HCT116 (cell line): Measurements from ENCODE around the gene DUSP6.

Experiments used
- RAD21 ChIP-seq: IDR thresholded peaks from 2 replicates; pipeline ENCODE4 v1.6.1; 2012; ENCODE audit warnings: low read depth, mild to moderate bottlenecking
- ZFX ChIP-seq: fragments of 450-650 bp; IDR thresholded peaks from 2 replicates; pipeline ENCODE4 v1.6.1; 2017
- ZNF274 ChIP-seq: fragments of 200-500 bp; sonication (Bioruptor generic); IDR thresholded peaks from 2 replicates; pipeline ENCODE4 v1.6.1; 2014; ENCODE audit warnings: mild to moderate bottlenecking, low read depth, low read length, inconsistent platforms
- TF ChIP-seq, protein P1 (sequence below): IDR thresholded peaks from 2 replicates; pipeline ENCODE4 v1.6.1; 2012; ENCODE audit warnings: low read depth
- TF ChIP-seq, protein P2 (sequence below), 3 experiments: fragments of 200-600 bp in 1 of 3; sonication (generic) in 1 of 3; IDR thresholded peaks in 2 of 3; conservative IDR thresholded peaks in 1 of 3; 2 replicates each; pipeline ENCODE4 v1.5.1; 2012 to 2017; ENCODE audit warnings: low read depth in 2 of 3, low read length in 2 of 3, antibody characterized with exemption in 1 of 3, borderline replicate concordance in 1 of 3, control low read depth in 1 of 3, mild to moderate bottlenecking in 1 of 3, mixed read lengths in 1 of 3, mixed run types in 1 of 3, moderate library complexity in 1 of 3; ENCODE audit not compliant: insufficient read depth in 1 of 3
- TF ChIP-seq, protein P3 (sequence below): IDR thresholded peaks from 2 replicates; pipeline ENCODE4 v1.6.1; 2012

DNA sequence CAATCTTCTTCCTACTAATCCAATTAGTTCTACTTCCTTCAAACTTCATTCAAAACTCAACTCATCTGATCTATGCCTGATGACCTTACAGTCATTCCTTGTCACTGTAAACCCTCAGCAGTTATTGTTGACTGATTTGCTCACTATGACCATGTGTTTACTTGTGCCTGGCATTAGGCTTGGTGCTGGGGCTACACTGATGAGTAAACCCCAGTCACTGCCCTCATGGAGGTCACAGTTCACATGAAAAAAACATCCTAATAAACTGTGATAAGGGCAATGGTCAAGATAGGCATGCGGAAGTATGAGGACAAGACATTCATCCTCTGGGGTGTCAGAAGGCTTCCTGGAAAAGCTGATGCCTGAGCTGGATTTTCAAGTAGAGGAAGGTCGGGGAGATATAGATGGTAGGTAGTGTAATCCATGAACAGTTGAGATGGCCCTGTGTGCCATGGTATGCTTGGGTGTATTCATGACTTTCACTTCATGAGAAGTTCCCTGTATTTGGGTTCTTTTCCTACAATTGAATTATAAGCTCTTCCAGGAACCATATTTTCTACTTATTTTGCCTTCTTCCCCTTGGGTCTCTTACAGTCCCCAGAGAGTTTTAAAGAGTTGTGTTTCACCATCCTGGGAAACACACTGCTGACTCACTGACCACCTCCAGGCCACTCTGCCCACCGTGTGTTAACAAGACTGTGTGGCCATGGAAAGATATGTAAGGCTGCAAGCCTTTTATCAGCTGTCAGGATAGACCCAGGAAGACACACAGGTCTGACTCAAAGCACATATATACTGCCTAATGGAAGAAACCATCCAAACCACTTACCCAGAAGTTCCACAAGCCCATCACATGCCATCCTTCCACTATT lies 38.7 kb upstream of the DUSP6 start:
- TF ChIP-seq, protein P1, sequence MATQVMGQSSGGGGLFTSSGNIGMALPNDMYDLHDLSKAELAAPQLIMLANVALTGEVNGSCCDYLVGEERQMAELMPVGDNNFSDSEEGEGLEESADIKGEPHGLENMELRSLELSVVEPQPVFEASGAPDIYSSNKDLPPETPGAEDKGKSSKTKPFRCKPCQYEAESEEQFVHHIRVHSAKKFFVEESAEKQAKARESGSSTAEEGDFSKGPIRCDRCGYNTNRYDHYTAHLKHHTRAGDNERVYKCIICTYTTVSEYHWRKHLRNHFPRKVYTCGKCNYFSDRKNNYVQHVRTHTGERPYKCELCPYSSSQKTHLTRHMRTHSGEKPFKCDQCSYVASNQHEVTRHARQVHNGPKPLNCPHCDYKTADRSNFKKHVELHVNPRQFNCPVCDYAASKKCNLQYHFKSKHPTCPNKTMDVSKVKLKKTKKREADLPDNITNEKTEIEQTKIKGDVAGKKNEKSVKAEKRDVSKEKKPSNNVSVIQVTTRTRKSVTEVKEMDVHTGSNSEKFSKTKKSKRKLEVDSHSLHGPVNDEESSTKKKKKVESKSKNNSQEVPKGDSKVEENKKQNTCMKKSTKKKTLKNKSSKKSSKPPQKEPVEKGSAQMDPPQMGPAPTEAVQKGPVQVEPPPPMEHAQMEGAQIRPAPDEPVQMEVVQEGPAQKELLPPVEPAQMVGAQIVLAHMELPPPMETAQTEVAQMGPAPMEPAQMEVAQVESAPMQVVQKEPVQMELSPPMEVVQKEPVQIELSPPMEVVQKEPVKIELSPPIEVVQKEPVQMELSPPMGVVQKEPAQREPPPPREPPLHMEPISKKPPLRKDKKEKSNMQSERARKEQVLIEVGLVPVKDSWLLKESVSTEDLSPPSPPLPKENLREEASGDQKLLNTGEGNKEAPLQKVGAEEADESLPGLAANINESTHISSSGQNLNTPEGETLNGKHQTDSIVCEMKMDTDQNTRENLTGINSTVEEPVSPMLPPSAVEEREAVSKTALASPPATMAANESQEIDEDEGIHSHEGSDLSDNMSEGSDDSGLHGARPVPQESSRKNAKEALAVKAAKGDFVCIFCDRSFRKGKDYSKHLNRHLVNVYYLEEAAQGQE, result no peak
- TF ChIP-seq RAD21, result no peak
- TF ChIP-seq, protein P2, sequence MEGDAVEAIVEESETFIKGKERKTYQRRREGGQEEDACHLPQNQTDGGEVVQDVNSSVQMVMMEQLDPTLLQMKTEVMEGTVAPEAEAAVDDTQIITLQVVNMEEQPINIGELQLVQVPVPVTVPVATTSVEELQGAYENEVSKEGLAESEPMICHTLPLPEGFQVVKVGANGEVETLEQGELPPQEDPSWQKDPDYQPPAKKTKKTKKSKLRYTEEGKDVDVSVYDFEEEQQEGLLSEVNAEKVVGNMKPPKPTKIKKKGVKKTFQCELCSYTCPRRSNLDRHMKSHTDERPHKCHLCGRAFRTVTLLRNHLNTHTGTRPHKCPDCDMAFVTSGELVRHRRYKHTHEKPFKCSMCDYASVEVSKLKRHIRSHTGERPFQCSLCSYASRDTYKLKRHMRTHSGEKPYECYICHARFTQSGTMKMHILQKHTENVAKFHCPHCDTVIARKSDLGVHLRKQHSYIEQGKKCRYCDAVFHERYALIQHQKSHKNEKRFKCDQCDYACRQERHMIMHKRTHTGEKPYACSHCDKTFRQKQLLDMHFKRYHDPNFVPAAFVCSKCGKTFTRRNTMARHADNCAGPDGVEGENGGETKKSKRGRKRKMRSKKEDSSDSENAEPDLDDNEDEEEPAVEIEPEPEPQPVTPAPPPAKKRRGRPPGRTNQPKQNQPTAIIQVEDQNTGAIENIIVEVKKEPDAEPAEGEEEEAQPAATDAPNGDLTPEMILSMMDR (IDR thresholded peaks at IDR 0.05 in 2 of 3, conservative IDR thresholded peaks at IDR 0.05 in 1 of 3; ENCODE audit: borderline replicate concordance in 1 of 3, insufficient read depth in 1 of 3, low read depth in 2 of 3, low read length in 2 of 3), result no peak
- TF ChIP-seq, protein P3, sequence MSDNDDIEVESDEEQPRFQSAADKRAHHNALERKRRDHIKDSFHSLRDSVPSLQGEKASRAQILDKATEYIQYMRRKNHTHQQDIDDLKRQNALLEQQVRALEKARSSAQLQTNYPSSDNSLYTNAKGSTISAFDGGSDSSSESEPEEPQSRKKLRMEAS, result no peak
- no peak for TF ChIP-seq ZNF274
- TF ChIP-seq ZFX, result no peak
